SU-DHL-6 (cell line): ENCODE results near the gene RAB3C.

ENCODE experiments used
- EZH2phosphoT487 ChIP-seq: fragments of 200-600 bp; sonication (generic), shearing (Covaris generic); conservative IDR thresholded peaks from 2 replicates; pipeline ENCODE4 v1.6.1; 2018; ENCODE audit warnings: mild to moderate bottlenecking, antibody characterized with exemption, low read length, moderate library complexity, mixed read lengths
- TF ChIP-seq, protein P1 (sequence below): fragments of 200-600 bp; sonication (generic); IDR thresholded peaks from one replicate; pipeline ENCODE4 v1.5.1; 2017; ENCODE audit warnings: antibody characterized with exemption, mild to moderate bottlenecking, low read length, moderate library complexity; ENCODE audit not compliant: insufficient read depth, poor library complexity, severe bottlenecking

GRCh38 chr5:58776559-58776958 lies 193.7 kb downstream of the RAB3C start:
- TF ChIP-seq, protein P1, sequence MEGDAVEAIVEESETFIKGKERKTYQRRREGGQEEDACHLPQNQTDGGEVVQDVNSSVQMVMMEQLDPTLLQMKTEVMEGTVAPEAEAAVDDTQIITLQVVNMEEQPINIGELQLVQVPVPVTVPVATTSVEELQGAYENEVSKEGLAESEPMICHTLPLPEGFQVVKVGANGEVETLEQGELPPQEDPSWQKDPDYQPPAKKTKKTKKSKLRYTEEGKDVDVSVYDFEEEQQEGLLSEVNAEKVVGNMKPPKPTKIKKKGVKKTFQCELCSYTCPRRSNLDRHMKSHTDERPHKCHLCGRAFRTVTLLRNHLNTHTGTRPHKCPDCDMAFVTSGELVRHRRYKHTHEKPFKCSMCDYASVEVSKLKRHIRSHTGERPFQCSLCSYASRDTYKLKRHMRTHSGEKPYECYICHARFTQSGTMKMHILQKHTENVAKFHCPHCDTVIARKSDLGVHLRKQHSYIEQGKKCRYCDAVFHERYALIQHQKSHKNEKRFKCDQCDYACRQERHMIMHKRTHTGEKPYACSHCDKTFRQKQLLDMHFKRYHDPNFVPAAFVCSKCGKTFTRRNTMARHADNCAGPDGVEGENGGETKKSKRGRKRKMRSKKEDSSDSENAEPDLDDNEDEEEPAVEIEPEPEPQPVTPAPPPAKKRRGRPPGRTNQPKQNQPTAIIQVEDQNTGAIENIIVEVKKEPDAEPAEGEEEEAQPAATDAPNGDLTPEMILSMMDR = no peak
- no peak for TF ChIP-seq EZH2phosphoT487
